ENCODE measurements around the gene ALDH2. TPM values are rescaled to one million over a fixed set of nuclear protein-coding genes. Genes with fewer than 3 reads are reported as not detected.

The ALDH2 gene
- total and polyA plus RNA-seq, 9 of the 15 experiments (the other 6 are each of a cell fraction or from before 2014, with no cell fraction given), result 1.9 to 22.5 (median 12.2) TPM

- H4K20me1 ChIP-seq (replicated peaks; ENCODE audit: control insufficient read depth, insufficient read depth, low read length), result no peaks in the 10 kb centered on the region
- H2AFZ ChIP-seq (ENCODE audit: low read depth, low read length), result no peak overlapping the region
- 88% methylated on average over 2 of the region's 2 CpGs for WGBS (ENCODE audit: insufficient coverage, low coverage, missing lambda C conversion rate)
- ATAC-seq, result no peak
- H3K9ac ChIP-seq (ENCODE audit: insufficient read depth in 1 of 2, low read depth in 2 of 2, low read length in 2 of 2), result no peak overlapping the region
- DNase-seq (ENCODE audit: extremely low read depth in 1 of 4, low spot score in 3 of 4), result no peak
- peaks cover 5 to 10% of the 10 kb centered on the region in 2 experiments; a peak in 4 of 5 replicates for H3K4me1 ChIP-seq (replicated peaks in 1 of 2; ENCODE audit: control insufficient read depth in 2 of 2, insufficient read depth in 2 of 2, low read length in 2 of 2)
- no peaks in the 10 kb centered on the region; the same call in 1 of the 2 replicates for H3K9me3 ChIP-seq (replicated peaks; ENCODE audit: control insufficient read depth, insufficient read depth, low read depth, low read length)
- ChIA-PET CTCF (ENCODE audit: low intra/inter-chr PET ratio) (no interaction called here), POLR2A (interaction anchor here (0.6 to 1.1 kb wide), 4 partner anchors 9 to 121 kb away, joined by 3 read pairs; no protein-coding TSS in a partner anchor)
- no peaks in the 10 kb centered on the region for H3K27me3 ChIP-seq (ENCODE audit: control insufficient read depth in 2 of 2, insufficient read depth in 2 of 2, low read length in 2 of 2)
- H3K79me2 ChIP-seq (ENCODE audit: control insufficient read depth, insufficient read depth, low read length), result peaks cover 93% of the 10 kb centered on the region
- no peak overlapping the region for H3K27ac ChIP-seq (ENCODE audit: extremely low read depth, low read depth, low read length)
- no peak overlapping the region for H3K4me3 ChIP-seq
- intact Hi-C loops (cut with micrococcal nuclease) (no loop called here), in situ Hi-C loops (cut with MboI) (no loop called here)
- no peak for FAIRE-seq
- BruUV-seq (replicated peaks), result no TSS peak
- H3K9me1 ChIP-seq (ENCODE audit: control insufficient read depth, insufficient read depth, low read length), result peaks cover 3% of the 10 kb centered on the region
- no peak overlapping the region for H3K4me2 ChIP-seq (ENCODE audit: insufficient read depth, low read length)
- H3K36me3 ChIP-seq (ENCODE audit: control insufficient read depth, insufficient read depth, low read length), result peaks cover 43% of the 10 kb centered on the region
- TF ChIP-seq HDAC3 (IDR thresholded peaks at IDR 0.05; ENCODE audit: borderline replicate concordance, partially characterized antibody) (no peak), ZBTB33 (CRISPR knock-in tag; IDR thresholded peaks at IDR 0.05) (no peak), TCF7 (IDR thresholded peaks at IDR 0.05; ENCODE audit: borderline replicate concordance) (no peak), MEIS2 (IDR thresholded peaks at IDR 0.05; ENCODE audit: partially characterized antibody) (no peak), ZNF263 (CRISPR knock-in tag; IDR thresholded peaks at IDR 0.05; ENCODE audit: borderline replicate concordance) (no peak), C11orf30 (IDR thresholded peaks at IDR 0.05; ENCODE audit: low read depth) (no peak), TAF15 (IDR thresholded peaks at IDR 0.05; ENCODE audit: low read depth, low read length) (no peak), FIP1L1 (IDR thresholded peaks at IDR 0.05; ENCODE audit: low read depth, low read length, poor library complexity, severe bottlenecking) (no peak), ZBTB5 (IDR thresholded peaks at IDR 0.05) (no peak), RBM15 (IDR thresholded peaks at IDR 0.05; ENCODE audit: insufficient read depth, low read length) (no peak), IFI16 (CRISPR knock-in tag; IDR thresholded peaks at IDR 0.05) (no peak), CEBPB (tag; IDR thresholded peaks at IDR 0.05) (no peak), ZNF134 (CRISPR knock-in tag; conservative IDR thresholded peaks at IDR 0.05) (no peak), ZNF717 (CRISPR knock-in tag; IDR thresholded peaks at IDR 0.05) (no peak), LARP7 (IDR thresholded peaks at IDR 0.05) (no peak), OTX1 (CRISPR knock-in tag; IDR thresholded peaks at IDR 0.05) (no peak), NONO (IDR thresholded peaks at IDR 0.05; ENCODE audit: low read depth in 2 of 2, low read length in 1 of 2) (no peak)
Observed at GRCh38 chr12:111850526-111850925, 83.8 kb downstream of the ALDH2 start.

All from K562 (cell line).